Measurements from ENCODE around the gene GSS.
"Not testable (repeated sequence)": the region's sequence is repeated elsewhere in the genome, so short reads cannot be mapped to it uniquely, and the experiment has no call there.

The GSS gene

DNA sequence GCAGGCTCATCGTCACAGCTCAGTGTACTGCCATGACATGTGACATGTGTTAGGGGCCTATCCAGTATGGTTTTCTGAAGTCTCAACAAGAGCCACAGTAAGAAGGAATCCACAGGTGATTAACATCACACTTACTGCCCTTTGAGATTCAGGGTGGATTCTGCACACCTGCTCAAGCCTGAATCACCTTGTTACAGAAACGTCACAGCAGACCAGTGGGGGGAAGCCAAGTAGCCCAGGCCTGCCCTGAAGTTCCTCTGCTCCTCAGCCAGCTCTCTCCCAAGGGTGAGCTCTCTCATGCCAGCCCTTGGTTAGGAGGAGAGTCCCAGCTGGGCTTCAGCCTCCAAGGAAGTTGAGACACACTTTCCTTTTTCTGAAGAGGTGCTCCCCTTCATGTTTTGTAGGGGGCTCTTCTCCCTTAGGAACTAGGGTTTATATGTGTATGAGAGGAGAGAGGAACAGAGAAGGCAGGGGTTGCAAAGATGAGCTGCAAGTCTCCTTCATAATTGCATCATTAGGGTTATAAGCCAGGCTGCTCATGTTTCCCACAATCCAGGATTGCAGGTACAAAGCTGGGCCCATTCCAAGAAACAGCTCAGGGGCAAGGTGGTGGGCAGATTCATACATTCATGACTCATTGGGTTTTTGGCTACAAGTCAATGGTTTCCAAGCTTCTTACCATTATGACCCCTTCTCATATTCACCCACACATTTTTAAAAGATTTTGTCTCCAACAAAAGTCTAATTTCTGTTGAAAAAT lies 11.6 kb downstream of the GSS start:
- DNase-seq = no peak

DNA sequence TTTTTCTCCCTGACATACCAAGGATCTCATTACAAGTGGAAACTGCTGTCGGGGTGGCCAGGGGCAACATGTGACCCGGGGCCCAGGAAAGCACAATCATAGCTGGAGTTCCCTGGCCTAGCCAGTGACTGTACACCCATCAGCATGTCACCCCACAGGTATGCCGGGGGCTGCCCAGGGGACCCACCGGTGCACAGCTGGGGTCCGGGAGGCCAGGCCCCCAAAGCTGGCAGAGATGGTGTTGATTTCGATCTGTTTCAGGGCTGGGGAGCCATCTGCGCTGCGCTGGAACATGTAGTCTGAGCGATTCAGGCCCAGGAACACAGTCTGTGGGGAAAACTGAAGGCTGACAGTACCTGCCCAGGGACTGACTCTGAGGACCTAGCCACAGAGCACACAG lies 13.3 kb downstream of the GSS start:
- DNase-seq = no peak

DNA sequence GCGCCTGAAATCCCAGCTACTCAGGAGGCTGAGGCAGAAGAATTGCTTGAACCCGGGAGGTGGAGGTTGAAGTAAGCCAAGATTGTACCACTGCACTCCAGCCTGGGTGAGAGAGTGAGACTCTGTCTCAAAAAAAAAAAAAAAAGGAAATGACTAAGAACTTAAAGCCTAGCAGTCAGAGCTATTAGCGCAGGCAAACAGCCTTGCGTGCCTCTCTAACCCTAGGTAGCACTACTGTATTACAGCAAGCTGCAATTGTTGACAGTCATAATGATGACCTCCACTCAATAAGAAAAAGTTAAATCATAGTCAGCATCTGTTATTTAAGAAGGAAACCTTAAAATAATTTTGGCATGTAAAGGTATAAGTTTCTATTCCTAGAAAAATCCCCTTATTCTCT lies 14.4 kb downstream of the GSS start:
- DNase-seq = no peak

DNA sequence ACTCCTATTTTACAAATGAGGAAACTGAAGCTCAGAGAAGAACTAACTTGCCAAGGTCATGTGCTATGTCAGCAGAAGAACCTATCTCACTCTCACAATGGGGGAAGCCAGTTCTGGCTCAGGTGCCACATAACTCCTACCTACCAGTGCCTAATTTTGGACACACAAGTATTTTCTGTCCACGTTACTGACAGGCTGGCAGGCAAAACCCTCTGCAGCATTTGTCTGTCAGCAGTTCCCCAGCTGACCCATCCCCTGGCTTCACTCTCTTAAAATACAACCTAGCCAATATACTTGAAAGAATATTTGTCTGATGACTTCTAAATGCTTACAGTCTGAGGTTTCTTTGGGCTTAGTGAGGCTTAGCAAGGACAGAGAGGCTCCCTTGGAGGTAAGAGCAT lies 15.5 kb downstream of the GSS start:
- DNase-seq = no peak

DNA sequence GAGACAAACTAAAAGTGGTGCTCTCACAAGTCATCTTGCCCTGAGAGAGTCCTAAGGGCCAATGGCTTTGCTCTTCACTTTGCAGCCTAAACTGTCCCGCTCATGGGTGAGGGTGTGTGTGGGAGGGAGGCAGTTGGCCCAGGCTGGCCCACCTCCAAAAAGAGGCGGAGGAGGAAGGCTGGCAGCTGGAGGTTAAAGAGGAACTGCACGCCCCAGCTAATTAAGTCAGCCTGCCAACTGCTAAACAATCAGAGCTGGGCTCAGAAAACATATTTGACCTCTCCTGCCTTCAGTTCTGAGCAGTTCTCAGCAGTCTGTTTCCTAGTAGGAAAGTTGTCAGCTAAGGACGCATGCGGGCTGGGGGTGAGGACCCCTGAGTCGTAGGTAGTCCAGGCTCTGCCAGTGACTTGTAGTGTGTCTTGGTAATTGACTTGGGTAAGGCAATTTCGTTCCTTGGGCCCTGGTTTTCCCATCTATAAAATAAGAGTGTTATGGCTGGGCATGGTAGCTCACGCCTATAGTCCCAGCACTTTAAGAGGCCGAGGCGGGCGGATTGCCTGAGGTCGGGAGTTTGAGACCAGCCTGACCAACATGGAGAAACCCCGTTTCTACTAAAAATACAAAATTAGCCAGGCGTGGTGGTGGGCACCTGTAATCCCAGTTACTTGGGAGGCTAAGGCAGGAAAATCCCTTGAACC lies 17.0 kb downstream of the GSS start:
- peak in 1 of 2 donors; percentile 15 for DNase-seq

DNA sequence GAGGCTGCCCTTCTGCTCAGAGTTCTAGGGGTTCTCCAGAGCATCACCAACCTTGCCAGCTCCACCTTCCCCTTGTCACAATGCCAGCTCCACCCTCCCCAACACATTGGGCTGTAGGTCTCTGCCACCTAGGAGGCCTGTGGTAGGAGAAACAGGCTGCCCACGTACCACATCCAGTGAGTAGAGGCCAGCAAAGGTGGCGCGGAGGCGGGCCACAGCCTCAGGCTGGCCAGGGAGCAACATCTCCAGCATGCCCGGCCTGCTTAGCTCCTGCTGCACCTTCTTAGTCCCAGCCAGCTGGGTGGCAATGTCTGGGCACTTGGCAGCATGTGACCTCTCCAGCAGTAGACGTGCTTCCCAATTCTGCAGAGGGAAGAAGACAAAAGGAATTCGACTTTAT lies 23.8 kb downstream of the GSS start:
- DNase-seq = no peak

DNA sequence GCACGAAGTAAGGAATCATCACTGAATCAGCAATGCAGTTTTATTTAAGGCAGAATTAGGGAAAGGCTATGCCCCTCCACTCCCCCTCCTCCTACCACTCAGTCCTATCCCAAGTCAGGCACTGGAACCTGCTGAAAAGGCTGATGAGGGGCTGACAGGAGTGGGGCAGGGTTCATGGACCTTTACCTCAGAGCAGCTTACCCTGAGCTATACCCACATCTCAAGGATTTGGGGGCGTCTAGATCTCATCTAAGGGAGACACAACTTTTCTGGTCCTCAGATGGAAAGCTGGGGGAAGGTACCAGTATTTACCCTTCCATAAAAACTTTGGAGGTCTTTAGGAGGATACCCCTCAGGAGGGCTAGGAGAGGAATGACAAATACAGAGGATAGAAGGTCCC lies 27.2 kb downstream of the GSS start:
- DNase-seq = no peak

DNA sequence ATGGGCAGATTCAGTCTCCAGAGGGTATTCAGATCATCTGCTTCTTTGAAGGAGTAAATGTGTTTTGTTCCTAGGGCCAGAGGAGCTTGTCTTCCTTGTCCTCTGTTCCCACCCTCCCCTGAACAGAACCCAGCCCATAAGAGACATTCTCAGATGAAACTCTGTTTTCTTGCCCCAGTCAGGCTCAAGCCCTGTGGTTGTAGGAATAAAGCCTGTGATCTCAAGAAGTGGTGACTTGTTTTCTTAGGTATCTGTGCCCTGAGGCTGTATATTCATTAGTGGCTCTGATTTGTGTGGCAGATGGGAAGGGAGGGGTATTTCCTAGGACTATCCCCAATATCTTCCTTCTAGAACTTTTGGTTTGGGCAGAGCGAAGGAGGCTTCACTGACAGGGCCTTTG lies 27.9 kb downstream of the GSS start:
- no peak for DNase-seq

DNA sequence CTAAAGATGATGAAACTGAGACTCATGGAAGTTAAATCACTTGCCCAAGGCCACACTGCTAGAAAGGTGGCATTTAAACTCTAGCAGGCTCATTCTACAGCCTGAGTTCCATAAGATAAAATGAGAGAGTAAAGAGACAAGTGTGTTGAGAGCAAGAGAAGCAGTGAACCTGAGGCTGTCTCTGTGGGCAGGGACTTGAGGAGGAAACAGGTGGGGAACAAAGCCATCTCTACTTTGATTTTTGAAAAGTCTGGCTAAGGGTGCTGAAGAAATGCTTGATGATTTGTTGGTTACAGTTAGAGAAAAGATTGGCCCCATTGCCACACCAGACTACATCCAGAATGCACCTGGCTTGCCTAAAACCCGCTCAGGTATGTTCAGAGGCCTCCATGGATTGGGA lies 29.0 kb downstream of the GSS start:
- DNase-seq = no peak

DNA sequence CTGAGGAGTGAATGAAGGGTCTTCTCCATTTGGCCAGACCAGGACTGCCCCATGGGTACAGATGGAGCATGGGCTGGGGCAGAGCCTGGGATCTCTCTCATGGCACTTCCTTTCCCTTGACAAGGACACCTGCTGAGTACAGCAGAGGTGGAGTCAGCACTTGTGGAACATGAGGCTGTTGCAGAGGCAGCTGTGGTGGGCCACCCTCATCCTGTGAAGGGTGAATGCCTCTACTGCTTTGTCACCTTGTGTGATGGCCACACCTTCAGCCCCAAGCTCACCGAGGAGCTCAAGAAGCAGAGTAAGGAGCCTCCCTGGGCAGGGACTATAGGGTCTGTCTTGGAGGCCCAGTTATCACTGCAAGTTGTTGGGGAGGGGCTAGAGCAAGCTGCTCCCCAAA lies 29.6 kb downstream of the GSS start:
- no peak for DNase-seq

DNA sequence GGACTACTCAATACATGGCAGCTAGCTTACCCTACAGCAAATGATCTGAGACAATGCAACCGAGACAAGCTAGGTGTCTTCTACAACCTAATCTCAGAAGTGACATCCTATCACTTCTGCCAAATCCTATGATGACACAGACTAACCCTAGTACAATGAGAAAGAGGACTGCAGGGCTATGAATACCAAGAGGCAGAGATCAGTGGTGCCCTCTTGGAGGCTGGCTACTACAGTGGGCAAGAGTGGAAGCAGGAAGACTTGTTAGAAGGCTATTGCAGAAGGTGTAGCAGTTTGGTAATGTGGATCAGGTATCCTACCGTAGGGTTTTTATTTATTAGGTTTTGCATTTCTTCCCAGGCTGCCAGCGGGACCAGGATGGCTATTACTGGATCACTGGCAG lies 30.3 kb downstream of the GSS start:
- DNase-seq = no peak

DNA sequence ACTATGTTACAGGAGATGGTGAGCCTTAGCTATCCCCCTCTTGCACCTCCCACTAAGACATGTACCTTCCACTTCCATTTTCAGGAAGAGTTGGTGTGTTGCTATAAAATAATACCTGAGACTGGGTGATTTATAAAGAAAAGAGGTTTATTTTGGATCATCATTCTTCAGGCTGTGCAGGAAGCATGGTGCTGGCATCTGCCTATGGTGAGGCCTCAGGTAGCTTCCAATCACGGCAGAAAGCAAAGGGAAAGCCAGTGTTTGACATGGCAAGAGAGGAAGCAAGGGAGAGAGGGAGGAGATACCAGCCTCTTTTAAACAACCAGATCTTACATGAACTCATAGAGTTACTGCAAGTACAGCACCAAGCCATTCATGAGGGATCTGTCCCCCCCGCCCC lies 32.2 kb downstream of the GSS start:
- no peak for DNase-seq

DNA sequence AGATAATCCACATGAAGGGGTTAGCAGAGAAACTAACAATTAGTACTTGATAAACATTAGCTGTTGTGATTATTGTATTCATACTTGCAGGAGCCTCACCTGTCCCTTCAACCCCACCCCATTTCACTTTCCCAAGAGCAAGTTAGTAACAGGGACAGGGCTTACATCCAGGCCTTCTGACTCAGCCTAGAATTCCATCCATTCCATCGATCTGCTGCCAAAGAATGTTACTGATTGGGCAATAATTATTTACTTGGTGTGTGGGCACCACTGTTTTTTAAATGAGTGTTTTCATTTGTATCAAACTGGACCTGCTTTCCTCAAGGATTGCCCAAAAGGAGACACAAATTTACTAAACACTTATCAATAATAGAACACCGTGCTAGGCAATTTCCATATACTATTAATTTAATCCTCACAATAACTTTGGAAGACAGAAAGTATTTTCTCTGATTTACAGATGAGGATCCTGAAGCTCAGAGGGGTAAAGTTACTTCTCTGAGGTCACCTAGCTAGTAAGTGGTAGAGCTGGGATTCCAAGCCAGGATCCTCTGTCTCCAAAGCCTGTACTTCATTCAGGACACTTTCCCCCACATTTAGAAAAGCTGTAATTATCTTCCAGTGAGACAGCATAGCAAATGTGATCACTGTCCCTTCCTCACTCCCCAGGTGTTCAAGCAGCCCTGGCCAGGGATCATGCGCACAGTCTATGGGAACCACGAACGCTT lies 32.8 kb downstream of the GSS start:
- DNase-seq = no peak

DNA sequence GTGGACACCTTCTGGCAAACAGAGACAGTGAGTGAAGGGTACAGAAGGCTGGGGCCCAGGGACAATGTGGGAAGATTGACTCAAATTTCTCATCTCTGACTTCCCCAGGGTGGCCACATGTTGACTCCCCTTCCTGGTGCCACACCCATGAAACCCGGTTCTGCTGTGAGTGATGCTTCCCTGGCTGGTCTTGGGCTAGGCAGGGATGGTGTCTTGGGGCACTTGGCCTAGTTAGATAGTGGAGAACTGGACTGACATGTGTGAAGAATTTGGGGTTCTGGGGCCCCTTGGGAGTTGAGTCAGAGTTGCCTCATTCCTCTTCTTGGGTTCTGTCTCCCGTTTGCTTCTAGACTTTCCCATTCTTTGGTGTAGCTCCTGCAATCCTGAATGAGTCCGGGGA lies 34.2 kb downstream of the GSS start:
- DNase-seq = no peak

DNA sequence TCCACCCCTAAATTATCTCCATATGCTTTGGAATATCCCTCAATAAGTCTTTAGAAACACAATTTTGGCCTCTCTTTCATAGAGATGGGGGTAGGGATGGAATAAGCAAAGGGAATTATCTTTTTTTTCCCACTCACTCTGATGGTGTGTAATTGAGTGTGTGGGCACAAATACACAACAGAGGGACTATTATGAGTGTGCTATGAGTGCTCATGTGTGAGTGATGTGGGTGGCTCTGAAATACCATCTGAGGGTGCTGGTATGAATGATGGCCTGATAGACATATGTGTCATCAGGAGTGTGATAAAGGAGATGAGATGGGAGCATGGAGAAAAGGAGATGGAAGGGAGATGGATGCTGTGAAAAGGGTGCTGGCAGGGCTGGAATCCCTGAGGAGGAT lies 35.6 kb downstream of the GSS start:
- DNase-seq = no peak

DNA sequence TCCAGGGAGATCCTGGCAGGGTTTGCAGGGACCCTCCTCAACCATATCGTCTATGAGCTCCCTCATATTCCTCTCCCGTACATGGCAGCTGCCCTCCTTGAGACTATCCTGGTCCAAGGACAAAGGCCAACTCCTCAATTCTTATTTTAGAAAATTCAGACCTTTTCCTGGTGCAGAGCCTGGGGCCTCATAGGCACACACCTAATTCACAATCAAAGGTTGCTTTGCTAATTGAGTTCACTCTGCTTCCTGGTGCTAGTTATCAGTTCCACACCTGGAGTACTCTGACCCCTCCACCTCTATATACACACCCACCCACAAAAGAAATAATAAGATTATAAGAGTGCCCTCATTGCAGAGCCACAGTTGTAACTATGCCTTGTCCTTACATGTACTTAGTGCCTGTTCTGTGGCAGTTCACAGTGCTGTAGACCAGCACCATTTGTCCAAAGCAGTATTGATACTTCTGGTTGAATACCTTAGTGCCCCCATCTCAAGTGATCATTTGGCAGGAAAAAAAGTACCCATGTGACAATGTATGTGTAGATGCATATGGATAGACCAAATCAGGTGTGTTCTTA lies 38.7 kb downstream of the GSS start:
- DNase-seq = no peak

DNA sequence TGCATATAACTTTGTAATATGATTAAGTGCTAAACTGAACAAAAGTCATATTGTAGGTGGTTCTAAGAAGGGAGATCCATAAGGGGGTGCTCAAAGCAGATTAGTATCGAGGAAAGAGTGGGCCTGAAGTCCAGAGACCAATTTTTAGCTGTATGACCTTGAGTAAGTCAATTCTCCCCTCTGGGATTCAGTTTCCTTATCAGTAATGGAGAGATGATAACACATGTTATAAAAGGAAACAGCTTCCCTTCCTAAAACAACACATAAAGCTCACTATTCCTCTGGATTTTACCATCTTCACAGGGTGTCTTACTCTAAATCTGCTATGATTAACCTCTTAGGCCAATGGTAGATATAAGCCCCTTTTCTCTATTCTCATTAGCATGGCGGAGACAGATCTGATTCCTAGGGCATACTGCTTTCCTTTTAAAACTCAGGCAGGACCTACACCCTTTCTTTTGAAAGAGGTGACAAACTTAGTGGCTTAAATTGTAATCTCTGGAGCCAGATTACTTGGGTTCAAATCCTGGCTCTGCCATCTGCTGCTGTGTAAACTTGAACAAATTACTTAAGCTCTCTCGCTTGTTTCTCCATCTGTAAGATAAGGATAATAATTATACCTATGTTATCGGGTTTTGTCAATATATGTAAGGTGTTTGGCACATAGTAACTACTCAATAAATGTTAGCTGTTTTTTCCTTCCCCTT lies 39.7 kb downstream of the GSS start:
- DNase-seq = no peak

DNA sequence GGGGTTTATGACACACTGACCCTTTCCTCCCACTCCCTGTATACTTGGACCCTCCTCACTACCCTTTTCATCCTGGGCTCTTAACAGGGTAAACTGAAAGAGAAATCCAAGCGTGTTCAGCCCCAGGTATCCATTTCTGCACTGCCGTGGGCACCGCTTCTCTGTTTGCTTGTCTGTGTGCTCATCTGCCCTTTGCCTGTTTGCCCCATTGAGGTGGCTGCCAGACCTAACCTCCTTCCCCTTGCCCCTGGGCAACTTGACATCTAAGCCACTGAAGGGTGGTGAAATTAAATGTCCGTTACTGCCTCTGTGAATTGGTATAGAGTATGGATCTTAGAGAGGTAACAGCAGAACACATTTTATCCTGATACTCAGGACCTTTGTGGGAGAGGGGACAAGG lies 40.5 kb downstream of the GSS start:
- no peak for DNase-seq

DNA sequence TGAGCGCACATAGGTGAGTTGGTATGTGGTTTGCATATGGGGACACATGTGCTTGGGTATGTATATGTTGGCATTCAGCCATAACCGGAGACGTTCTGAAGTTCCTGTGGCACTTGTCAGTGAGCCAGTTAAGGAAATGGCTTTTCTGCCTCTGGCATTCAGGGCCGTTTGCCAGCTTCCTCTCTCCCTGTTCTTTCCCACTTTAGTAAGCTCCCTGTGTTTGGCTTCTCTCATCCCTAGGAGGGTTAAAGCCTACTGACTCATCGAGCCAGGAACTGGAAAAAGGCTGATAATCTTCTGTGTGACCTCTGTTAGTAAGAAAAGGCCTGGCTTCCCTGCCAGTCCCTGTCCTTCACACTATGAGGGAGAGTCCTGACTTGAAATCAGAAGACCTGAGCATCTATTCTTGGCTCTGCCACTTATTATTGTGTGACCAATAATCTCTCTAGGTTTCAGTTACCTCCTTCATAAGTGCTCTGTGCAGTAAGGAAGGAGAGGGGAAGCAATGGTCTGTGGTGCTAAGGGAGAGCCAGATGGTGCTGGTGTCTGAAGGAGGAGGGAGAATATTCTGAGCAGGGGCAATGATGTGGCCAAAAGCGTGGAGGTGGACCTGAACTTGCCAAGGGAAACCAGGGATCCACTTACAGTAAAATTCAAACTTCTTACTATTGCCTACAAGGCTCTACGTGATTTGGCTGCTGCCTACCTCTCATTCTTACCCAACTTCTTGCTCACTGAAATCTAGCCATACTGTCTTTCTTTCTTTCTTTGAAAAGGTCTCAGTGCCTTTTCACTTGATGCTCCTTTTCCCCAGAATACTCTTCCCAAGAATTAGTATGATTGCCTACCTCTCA lies 47.8 kb downstream of the GSS start:
- no peak for DNase-seq

DNA sequence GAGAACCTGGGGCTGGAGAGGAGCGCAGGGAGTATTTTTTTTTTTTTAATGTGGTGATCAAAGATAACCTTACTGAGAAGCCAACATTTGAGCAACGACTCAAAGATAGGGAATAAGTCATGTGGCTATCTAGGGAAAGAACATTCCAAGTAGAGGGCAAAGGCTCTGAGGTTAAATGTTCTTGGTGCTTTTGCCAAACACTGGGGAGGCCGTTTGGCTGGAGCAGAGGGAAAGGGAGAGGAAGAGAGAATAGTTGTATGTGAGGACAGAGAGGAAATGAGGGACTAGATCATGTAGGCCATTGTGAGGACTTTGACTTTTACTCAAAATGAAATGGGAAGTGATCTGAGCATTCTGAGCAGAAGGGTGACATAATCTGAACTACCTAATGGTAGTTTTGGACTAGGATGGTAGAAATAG lies 51.4 kb downstream of the GSS start:
- DNase-seq = no peak

DNA sequence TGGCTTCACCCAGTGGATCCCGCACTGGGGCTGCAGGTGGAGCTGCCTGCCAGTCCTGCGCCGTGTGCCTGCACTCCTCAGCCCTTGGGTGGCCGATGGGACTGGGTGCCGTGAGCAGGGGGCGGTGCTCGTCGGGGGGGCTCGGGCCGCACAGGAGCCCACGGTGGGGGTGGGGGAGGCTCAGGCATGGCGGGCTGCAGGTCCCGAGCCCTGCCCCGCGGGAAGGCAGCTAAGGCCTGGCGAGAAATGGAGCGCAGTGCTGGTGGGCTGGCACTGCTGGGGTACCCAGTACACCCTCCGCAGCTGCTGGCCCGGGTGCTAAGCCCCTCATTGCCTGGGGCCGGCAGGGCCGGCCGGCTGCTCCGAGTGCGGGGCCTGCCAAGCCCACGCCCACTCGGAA lies 56.9 kb downstream of the GSS start:
- not testable (repeated sequence) for DNase-seq

DNA sequence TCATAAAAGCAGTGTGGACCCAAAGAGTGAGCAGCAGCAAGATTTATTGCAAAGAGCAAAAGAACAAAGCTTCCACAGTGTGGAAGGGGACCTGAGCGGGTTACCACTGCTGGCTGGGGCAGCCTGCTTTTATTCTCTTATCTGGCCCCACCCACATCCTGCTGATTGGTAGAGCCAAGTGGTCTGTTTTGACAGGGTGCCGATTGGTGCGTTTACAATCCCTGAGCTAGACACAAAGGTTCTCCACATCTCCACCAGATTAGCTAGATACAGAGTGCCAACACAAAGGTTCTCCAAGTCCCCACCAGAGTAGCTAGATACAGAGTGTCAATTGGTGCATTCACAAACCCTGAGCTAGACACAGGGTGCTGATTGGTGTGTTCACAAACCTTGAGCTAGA lies 57.5 kb downstream of the GSS start:
- not testable (repeated sequence) for DNase-seq

All from CD4-positive, alpha-beta T cell treated with Interleukin-1 beta for 1 hour (primary cell).